ENCODE data around the gene SSTR5.

The SSTR5 gene

DNA sequence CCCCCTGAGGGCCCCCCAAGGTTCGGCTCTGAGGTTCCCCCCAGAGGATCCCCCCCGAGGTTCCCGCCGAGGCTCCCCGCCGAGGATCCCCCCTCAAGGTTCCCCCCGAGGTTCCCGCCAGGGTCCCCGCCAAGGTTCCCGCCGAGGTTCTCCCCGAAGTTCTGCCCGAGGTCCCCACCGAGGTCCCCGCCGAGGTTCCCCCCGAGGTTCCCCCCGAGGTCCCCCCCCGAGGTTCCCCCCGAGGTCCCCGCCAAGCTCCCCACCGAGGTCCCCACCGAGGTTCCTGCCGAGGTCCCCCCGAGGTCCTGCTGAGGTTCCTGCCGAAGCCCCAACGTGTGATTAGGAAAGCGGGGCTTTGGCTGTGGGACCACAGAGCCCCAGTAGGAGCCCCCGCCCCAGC is 32.2 kb upstream of the SSTR5 start:
- no peak for DNase-seq (ENCODE audit: low spot score)

DNA sequence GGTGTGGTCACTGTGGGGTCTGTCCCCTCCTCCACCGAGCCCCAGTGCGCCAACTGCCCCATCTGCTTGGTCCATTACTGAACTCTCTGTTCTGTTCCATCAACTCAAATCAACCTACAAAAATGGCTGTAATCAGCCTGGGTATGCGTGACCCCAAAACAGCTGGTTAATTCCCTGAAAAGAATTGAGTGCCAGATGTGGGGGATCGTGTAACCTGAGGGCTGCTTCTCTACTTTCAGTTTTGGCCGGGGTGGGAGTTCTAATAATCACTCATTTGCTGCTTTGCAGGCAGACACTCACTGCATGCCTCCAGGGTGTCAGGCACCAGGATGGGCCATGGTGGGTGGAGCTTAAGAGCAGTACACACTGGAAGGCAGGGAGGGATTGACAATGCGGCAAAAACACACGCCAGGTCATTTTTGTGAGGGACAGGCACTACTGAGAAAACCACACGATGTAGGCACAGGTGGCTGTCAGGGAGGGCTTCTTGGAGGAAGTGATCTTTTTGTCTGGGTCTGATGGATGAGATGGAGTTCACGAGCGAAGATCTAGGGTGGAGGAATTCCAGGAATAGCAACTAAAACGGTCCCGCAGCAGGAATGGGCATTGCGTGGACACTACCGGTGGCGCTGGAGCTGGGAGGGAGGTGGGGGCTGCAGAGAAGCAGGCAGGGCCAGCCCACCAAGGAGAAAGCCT is 30.4 kb upstream of the SSTR5 start:
- DNase-seq (ENCODE audit: low spot score) = no peak

DNA sequence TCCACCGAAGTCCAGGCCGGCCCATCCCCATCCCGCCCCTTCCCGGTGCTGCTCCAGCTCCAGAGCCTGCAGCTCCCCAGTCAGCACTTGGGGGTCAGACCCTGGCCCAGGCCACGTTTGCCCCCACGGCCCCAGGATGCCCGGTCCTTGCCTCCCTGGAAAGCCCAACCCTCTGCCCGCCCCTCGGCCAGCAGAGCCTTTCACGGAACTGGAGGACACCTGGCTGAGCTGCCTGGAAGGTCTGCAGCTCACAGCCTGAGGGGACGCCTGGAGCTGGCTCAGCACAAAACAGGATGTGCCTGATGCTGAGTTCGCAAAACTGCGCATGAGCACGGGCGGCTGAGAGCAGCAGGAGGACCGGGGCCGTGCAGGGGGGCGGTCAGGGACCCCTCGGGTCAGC is 29.7 kb upstream of the SSTR5 start:
- DNase-seq (ENCODE audit: low spot score) = no peak

DNA sequence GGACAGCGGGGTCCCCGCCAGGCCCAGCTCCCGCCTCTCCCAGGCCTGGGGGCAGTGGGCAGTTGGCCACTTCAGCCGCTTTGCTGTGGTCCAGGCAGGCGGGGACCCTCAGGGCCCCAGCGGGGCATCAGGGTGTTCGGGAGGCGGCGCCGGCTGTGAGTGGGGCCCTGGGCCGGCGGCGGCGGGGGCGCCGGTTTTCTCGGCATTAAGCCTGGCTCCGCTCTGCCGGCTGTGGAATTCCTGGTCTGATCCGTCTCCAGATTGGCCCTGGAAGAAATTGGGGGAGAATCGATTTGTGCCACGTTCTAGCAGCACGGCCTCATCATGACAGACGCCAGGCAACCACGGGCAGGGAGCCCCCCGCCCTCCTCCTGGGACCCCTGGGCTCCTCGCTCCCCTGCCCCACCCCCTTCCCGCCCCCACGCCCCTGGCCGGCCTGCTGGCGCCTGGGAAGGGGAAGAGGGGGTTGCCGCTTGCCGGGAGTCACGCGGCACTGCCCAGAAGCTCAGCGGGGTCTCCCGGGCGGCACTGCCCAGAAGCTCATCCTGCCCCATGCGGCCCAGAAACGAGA is 28.6 kb upstream of the SSTR5 start:
- no peak for DNase-seq (ENCODE audit: low spot score)

DNA sequence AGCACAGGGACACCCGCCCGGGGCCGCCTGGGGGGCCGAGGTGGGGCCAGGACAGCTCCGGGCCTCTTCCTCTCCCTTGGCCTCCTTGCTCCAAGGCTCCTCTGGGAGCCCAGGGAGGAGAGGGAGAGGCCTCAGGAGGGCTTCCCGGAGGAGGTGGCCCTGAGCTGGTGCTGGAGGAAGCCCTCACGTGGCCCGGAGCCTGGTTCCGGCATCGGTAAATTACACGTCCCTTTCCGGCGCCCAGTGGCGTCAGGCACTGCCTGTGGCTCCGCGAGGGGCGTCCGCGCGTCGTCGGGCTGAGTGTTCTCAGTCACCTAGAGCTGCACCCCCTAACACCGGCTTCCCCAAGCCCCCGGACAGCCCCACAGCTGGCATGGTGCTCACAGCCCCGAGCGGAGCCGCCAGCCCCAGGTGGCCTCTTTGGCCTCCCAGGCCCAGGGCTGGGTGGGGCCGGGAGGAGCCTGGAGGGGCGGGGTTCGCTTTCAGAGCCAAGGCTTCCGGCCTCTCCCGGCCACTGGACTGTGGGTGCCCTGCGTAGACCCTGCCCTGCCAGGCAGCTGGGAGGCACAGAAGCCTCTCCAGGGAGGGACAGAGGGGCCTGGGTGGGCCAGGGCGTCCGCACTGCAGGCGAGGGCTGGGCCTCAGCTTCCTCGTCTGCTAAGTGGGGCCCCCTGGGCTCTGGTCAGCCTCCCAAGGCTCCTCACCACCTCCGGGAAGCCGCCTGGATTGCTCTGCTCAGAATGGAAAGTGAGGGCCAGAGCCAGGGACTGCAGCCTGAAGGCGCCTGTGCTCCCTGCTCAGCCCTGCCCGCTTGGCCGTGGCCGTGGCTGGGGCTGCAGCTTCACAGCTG is 27.9 kb upstream of the SSTR5 start:
- DNase-seq (ENCODE audit: low spot score) = no peak

DNA sequence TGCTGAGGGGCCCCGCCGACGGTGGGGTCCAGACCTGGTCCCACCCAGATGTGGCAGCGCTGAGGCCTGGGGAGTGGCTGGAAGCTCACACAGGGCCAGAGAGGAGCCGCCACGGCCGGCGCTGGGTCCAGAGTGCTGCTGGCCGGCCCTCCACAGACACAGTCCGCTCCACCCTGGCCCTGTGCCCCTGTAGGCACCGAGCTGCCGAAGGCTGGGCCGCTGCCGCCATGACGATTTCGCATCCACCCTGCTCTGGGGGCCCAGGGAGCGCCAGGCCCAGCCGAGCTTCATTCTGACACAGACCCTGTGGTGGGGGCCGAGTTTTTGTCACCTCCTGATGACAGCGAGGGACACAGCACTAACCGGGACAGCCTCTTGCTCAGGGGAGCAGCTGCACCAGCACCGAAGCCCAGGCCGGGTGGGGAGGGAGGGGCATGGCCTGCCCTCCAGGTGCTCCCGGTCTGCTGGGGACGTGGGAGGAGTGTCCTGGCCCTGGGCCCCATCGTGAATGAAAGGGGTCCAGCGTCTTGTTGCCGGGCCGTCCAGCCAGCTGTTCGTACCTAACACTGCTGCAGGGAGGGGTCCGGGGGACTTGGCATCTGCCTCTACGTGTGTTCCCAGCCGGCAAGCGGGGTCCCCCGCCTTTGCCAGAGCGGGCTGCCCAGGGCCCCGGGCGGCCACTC is 27.1 kb upstream of the SSTR5 start:
- no peak for DNase-seq (ENCODE audit: low spot score)

DNA sequence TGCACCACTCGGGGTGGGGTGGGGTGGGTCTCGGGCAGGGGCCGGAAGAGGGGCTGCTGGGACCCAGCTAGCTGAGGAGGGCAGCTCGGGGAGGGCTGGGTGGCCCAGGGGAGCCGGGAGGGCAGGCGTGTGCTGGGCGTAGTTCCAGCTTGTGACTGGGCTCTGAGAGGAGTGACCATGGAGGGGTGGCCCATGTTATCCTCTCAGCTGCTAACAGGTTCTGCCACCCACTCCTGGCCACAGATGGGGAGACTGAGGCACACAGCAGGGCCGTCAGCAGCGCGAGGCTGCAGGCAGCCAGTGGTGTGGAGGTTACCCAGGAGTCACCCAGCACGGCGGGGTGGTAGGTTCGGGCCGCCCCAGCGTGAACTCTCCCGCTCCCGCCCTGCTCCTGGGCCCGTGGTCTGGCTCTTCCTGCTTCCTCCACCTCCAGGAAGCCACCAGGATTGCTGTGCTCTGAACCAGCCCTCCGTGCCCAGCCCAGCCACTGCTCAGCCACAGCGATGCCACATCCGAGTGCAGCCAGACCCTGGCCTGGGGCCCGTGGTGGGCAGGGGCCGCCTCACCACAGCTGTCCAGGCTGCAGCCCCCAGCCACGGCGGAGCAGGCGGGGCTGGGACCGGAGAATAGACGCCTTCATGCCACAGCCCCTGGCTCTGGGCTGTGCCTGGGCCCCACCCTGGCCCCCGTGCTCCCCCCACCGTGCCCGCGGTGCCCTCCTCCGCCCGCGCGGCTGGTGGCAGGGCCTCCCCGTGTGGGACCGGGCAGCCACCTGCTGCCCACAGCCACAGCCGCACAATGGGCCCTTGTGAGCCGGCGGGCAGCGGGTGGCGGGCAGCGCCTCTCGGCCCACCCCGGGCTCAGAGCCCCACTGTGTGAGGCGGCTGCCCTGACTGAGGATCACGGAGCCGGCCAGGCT is 26.3 kb upstream of the SSTR5 start:
- DNase-seq (ENCODE audit: low spot score) = no peak

DNA sequence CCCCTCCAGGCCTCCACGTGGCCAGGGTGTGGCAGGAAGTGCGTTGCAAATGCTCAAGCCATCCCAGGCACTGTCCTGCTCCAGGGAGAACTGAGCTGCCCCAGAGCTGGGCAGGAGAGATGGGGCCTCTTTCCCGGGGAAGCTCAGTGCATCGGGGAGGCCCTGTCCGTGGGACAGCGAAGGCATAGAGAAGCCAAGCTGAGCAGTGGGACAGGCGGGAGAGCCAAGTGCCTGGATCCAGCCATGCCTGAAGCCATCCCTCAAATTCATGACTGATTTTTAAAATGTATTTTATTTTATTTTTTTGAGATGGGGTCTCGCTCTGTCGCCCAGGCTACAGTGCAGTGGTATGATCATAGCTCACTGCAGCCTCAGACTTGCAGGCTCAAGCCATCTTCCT is 25.4 kb upstream of the SSTR5 start:
- DNase-seq (ENCODE audit: low spot score) = no peak

DNA sequence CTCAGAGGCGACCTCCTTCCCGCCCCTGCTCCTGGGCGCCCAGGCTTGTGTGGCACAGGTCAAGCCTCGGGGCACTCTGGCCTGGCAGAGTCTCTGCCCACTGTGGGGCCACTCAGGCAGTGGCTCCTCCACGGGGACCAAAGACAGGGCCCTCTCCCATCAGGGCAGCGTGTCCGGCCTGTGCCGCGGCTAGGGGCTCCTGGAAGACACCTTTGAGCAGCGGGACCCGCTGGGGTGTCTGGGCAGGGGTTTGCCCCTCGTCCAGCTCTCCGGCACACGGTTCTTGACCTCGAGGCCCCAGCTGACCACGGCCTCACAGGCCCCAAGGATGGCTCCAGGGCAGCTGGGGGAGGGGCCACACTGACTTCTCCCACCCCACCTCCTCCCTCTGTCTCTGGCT is 24.7 kb upstream of the SSTR5 start:
- DNase-seq (ENCODE audit: low spot score) = no peak

DNA sequence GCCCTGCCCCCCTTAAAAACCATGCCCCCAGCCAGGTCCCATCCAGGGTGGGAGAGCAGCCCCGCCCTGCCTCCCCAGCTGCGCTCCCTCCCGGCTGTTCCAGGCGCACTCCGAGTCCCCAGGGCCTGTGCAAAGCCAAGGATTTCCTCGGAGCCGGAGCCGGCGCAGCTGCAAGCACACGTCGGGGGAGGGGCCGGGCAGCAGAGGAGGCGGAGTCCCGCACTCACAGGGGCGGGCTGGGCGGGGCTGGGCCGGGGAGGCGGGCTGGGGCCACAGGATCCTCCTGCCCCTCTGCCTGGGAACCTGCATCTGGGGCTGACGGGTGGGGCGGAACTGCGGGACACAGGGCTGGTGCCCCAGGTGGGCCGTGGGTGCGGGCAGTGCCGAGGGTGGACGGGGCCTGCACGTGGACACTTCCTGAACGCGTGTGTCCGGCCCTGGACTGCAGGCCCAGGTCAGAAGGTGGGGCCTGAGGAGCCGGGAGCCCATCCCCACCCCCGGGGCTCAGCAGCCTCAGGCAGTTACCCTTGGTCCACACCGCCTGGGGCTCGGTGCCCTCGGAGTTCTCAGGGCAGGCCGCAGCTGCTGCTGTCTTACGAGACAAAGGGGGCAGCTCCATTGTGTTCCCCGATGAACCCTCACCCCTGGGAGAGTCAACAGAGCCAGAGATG is 24.0 kb upstream of the SSTR5 start:
- peak; percentile 79 for DNase-seq (ENCODE audit: low spot score)

DNA sequence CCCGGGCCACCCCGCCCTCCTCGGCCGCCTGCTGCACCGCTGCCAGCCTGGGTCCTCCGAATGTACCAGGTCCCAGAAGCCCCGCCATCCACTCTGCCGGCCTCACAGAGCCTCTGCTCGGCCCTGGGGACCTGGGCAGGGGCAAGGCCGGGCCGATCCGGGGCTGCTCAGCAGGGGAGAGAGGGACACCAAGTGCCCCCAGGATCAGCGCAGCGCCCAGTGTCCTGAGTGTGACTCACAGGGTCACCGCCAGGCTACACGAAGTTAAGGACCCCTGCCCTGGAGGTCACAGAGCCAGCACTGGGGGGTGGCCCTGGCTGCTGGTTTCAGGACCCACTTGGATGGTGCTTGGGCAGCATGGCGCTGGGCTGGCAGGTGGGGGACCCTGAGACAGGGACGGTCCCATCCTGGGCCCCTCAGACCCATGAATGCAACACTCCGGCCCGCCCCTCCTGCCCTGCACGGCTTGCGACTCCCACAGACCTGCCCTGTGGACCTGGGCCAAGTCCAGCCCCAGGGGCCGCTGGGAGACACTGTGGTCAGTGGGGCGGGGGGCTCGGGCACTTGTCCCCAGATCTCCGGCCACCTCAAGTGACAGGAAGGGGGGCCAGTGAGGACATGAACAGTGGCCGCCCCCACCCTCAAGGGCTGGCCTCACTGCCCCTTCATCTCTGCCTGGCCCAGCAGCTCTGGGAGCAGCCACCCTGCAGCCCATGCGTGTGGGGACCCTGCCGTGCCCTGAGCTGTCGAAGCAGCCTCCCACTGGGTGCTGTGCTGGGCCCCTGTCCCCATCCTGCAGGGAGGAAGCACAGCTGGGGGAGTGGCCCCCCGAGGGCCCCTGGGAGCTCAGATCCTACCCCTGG is 23.2 kb upstream of the SSTR5 start:
- no peak for DNase-seq (ENCODE audit: low spot score)

DNA sequence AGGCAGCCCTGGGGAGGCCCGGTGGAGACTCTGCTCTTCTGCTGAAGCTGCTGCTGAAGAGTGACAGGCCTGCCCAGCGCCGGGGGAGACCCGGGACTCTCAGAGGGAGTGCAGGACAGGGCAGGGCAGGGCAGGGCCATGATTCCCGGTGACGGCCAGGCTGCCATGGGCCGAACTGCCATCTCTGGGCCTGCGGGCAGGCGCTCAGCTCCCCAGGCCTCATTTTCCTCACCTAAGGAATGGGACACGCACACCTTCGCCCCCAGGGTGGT is 22.6 kb upstream of the SSTR5 start:
- no peak for DNase-seq (ENCODE audit: low spot score)

DNA sequence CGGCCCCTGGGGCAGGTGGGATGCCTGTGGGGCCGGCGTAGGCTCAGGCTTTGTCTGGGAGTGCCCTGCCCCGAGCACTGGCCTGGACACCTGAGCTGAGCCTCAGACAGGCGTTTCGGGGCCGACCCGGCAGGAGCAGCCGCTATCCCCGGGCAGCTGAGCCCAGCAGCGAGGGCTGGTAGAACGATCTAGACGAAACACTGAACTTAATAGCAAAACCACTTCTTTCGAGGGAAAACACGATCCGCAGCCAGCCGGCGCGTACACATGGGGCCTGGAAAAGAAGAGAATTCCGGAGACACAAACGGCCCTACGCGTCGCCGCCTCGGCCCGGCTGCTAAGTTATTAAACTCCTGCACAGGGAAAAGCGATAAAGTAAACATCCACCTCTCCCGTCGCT is 22.0 kb upstream of the SSTR5 start:
- no peak for DNase-seq (ENCODE audit: low spot score)

DNA sequence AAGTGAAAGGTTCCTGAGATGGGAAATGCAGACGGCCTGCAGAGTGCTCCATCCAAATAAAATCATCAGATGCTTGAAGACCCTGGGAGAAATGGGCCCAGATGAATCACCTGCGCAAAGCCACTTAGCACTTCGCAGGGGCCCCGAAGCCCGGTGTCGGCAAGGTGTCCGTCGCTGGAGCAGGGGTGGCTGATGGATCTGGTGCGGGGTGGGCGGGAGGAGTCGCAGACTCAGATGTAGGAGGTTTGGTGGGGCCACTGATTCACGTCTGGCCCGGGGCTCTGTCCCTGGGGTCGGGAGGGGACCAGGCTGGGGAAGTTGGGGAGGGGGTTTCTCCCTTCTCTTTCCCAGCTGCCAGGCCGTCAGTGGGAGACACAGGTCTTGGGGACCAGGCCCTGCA is 21.6 kb upstream of the SSTR5 start:
- DNase-seq (ENCODE audit: low spot score) = no peak

DNA sequence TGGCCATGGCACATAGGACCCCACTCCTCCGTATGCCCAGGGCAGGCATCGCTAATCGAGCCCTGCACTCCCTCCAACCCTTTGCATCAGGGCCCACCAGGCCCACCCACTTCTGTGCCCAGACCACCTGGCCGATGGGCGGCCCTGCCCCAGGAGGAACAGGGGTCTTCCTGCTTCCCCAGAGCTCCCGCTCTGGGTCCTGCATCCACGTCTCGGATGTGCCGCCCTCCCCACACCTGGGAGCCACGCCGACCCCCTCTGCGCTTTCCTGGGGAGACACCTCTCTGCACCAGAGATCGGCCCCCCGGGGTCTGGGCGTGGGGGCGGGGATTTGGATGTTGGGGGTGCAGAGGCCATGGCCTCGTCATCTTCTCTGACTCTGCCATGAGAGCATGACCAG is 21.1 kb upstream of the SSTR5 start:
- DNase-seq (ENCODE audit: low spot score) = no peak

DNA sequence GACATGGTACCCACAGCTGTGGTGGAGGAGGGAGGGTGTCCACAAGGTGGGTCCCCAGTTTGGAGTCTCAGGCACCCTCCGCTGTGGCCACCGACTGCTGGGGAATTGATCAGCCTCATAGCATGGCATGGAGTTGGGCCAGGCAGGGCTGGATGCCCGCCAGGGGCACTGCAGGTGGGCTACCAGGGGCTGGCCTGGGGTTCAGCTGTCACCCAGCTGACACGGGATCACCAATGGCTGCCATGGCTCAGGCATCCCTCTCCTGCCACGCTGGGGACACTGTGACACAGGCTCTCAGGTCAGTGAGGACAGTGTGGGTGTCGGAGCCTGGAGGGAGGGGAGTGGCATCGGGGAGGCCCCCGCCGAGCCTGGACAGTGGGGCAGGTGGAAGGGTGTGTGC is 19.8 kb upstream of the SSTR5 start:
- DNase-seq (ENCODE audit: low spot score) = no peak

DNA sequence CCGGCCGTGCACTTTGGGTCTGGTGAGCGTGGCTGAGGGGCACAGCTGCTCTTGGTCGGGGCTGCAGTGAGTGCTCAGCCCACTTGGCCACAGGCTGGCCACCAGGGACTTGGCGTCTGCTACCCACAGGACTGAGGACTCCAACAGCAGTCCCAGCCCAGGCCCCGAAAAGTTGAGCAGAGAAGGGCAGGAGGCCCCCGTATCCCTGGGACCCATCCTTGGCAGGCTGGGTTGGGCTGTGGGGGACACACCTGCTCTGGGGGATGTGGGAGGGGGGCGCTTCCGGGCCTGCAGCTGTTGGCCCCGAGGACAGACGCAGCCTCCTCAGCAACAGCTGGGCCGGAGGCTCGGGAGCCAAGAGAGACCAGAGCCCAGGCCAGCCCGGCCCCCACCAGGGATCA is 19.4 kb upstream of the SSTR5 start:
- DNase-seq (ENCODE audit: low spot score) = no peak

DNA sequence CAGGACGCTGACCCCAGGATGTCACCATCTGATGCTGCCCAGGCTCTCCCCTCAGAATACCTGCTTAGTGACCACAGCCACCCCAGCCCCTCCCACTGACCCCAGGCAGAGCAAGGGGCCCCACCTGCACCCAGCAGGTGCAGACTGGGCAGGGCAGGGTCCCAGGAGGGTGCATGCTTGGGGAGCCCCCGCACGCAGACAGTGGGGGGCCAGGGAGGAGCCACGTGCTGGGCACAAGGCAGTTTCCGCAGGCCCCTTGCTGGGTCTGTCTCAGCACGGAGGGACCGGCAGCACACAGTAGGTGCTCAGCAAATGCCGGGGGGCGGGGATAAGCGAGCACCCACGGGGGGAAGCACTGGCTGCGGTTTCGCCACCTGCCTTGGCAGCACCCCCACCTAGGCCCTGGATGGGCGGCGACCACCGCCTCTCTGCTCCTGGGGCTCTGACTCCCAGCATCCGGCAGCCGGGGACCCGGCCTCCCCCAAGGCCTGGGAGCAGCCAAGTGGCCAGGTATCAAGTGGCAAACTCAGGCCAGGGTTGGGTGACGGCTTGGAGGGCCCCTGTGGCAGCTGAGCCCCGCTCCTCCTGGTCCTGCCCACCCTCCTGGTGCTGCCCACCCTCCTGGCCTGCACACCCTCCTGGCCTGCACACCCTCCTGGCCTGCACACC is 18.7 kb upstream of the SSTR5 start:
- no peak for DNase-seq (ENCODE audit: low spot score)

DNA sequence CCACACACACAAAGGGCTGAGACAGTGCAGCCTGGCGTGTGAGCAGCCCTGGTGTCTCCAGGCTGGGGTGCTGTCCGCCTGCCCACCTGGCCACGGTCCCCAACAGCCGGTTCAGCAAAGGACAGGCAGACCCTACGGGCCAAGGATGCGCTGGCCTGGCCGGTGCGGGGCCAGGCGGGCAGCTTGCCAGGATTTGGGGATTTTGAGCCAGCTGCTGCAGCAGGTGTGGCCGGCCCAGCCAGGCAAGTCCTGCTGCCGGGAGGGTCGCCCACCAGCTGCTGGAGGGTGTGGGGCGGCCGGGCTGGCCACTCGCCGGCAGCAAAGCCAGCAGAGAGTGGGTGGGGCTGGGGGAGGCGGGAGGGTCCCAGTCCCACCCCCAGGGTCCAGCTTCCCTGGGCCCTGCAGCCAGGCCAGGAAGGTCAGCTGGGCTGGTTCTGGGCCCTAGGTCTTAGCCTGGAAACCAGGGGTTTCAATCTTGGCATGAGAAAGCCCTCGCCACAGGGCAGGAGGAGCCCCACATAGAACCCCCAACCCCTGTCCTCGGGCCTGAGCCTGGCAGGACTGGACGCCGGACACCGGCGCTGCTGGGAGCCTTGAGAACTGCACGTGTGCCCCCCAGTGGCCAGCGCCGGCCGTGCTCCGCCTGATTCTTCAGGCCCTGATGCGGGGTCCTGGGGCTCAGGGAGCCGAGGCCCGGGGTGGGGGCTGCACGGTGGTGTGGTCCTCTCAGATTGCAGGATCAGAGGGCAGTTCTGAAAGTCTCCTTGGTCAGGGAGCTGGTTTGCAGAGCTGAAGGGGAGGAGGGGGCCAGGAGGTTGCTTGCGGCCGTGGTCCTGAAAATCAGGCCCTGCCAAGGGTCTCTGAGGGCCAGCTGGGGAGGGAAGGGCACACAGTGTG is 17.6 kb upstream of the SSTR5 start:
- peak; percentile 91 for DNase-seq (ENCODE audit: low spot score)

Measured in AG08396 (cell line).